Loucy (cell line): Measurements from ENCODE around the gene HOXA11.

ENCODE experiments used
- CTCF ChIP-seq: fragments of 200-600 bp; sonication (generic); conservative IDR thresholded peaks from 2 replicates; pipeline ENCODE4 v1.5.1; 2014; ENCODE audit warnings: mild to moderate bottlenecking, antibody characterized with exemption, low read length
- EZH2phosphoT487 ChIP-seq: fragments of 200-600 bp; IDR thresholded peaks from 2 replicates; pipeline ENCODE4 v1.6.1; 2018; ENCODE audit warnings: antibody characterized with exemption, mild to moderate bottlenecking, moderate library complexity, borderline replicate concordance

- TF ChIP-seq CTCF (no peak), EZH2phosphoT487 (no peak)
These were observed 25.5 kb downstream of the HOXA11 start for GRCh38 chr7:27159266-27160144.
